Glutamatergic neuron (in vitro differentiated cells): ENCODE data around the gene CALCOCO1. TPM values are rescaled to one million over a fixed set of nuclear protein-coding genes. Genes with fewer than 3 reads are reported as not detected.
A peak's percentile ranks its signal among the peaks of the same experiment; 100 is the strongest.

Source experiments
- DNase-seq: peaks from one replicate; pipeline ENCODE4 v3.0.0; 2022
- H3K27ac Mint-ChIP-seq: one replicate; pipeline ENCODE4 v1.8.0; 2020; ENCODE audit warnings: mild to moderate bottlenecking, mixed read lengths, inconsistent platforms; ENCODE audit not compliant: unreplicated experiment
- H3K27me3 Mint-ChIP-seq: one replicate; pipeline ENCODE4 v1.8.0; 2020; ENCODE audit warnings: mild to moderate bottlenecking, moderate library complexity, mixed read lengths, inconsistent platforms; ENCODE audit not compliant: unreplicated experiment
- H3K36me3 Mint-ChIP-seq: one replicate; pipeline ENCODE4 v1.8.0; 2020; ENCODE audit warnings: mild to moderate bottlenecking, mixed read lengths, inconsistent platforms; ENCODE audit not compliant: unreplicated experiment
- H3K4me1 Mint-ChIP-seq: one replicate; pipeline ENCODE4 v1.8.0; 2020; ENCODE audit warnings: mild to moderate bottlenecking, low read depth, mixed read lengths, inconsistent platforms; ENCODE audit not compliant: unreplicated experiment
- H3K4me3 Mint-ChIP-seq: one replicate; pipeline ENCODE4 v1.8.0; 2020; ENCODE audit warnings: mild to moderate bottlenecking, mixed read lengths, inconsistent platforms; ENCODE audit not compliant: unreplicated experiment
- H3K9me3 Mint-ChIP-seq: one replicate; pipeline ENCODE4 v1.8.0; 2020; ENCODE audit warnings: mild to moderate bottlenecking, moderate library complexity, mixed read lengths, inconsistent platforms; ENCODE audit not compliant: unreplicated experiment
- total RNA-seq: library from RNA; stranded (reverse); fragmentation: NEBNext Ultra II Directional; extraction: Animal tissue kit (Norgen Biotek cat#: 25700); gene quantifications from one replicate; pipeline ENCODE4 v1.2.1, GENCODE V29; 2021; ENCODE audit not compliant: unreplicated experiment
- TF ChIP-seq, protein P1 (sequence below): fragments of 200-600 bp; sonication (generic); IDR thresholded peaks from one replicate; pipeline ENCODE4 v1.5.0; 2021; ENCODE audit not compliant: partially characterized antibody, unreplicated experiment

The CALCOCO1 gene
- total RNA-seq, 1 donor from 2014 or later: 151 TPM

DNA sequence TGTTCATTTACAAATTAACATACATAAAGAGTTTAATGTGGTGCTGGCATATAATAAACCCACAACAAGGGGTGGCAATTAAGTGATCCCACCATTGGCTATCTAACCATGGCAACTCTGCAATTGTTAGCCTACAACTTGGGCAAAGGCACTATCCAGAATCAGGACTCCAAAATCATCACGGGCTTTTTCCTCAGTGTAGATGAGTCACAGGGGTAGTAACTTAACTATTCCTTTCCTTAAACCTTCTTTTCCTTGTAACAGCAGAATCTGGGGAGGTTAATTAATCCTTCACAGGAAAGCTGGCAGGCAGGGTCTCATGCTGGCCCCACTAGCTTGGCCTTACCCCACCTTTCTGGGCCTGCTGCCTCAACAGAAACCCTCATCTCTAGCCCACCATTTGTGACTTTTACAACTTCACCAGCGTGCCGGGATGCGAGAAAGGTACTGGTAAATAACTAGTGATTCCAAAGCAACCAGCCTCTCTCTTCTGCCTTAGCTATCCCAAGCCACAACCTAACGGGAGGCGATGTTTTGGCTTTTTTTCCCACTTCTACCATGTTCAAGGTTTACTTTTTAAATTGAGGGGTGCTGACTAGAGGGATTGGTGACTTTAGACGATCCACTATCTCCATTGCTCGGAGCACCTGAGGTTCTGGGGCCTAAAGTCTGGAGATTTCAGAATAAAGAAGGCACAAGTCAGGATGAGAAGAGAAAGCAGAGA is 52.1 kb downstream of the CALCOCO1 start:
- no peak for DNase-seq
- Mint-ChIP-seq H3K4me1 (peaks cover 22% of the 10 kb centered on the region), H3K36me3 (no peaks in the 10 kb centered on the region), H3K9me3 (peaks cover 14% of the 10 kb centered on the region), H3K4me3 (peak overlapping the region; percentile 100), H3K27me3 (peaks cover 4% of the 10 kb centered on the region), H3K27ac (peak overlapping the region; percentile 98)
- TF ChIP-seq, protein P1, sequence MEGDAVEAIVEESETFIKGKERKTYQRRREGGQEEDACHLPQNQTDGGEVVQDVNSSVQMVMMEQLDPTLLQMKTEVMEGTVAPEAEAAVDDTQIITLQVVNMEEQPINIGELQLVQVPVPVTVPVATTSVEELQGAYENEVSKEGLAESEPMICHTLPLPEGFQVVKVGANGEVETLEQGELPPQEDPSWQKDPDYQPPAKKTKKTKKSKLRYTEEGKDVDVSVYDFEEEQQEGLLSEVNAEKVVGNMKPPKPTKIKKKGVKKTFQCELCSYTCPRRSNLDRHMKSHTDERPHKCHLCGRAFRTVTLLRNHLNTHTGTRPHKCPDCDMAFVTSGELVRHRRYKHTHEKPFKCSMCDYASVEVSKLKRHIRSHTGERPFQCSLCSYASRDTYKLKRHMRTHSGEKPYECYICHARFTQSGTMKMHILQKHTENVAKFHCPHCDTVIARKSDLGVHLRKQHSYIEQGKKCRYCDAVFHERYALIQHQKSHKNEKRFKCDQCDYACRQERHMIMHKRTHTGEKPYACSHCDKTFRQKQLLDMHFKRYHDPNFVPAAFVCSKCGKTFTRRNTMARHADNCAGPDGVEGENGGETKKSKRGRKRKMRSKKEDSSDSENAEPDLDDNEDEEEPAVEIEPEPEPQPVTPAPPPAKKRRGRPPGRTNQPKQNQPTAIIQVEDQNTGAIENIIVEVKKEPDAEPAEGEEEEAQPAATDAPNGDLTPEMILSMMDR: no peak

DNA sequence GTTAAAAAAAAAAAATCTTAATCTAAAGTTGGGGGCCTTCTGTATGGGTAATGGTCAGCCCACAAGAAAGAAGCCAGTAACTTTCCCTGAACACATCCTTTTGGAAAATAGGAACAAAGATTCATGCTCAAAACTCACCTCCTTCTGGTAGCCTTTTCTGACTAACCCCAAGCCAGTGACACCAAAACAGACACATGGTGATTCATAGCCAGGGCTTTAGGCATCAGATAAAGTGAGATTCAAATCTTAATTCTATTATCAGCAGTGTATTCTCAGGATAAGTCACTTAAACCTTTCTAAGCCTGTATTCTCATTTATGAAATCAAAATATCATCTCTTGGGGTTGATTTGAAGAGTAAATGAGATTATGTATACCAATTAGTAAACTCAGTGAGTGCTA is 56.3 kb downstream of the CALCOCO1 start:
- DNase-seq: no peak
- peaks cover 6% of the 10 kb centered on the region for H3K9me3 Mint-ChIP-seq
- TF ChIP-seq, protein P1: no peak
- H3K4me3 Mint-ChIP-seq: no peak overlapping the region
- H3K36me3 Mint-ChIP-seq: no peaks in the 10 kb centered on the region
- H3K27ac Mint-ChIP-seq: no peak overlapping the region
- peaks cover 4% of the 10 kb centered on the region for H3K27me3 Mint-ChIP-seq
- no peaks in the 10 kb centered on the region for H3K4me1 Mint-ChIP-seq

DNA sequence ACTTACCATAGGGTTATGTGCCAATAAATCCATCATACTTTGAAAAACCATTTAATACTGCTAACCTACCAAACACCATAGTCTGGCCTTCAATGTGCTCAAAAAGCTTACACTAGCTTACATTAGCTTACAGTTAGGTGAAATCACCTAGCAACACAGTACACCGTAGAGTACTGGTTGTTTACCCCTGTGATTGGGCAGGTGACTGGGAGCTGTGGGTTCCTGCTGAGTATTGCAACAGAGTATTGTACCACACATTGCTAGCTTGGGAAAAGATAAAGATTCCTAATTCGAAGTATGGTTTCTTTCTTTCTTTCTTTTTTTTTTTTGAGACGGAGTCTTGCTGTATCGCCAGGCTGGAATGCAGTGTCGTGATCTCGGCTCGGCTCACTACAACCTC is 56.9 kb downstream of the CALCOCO1 start:
- no peaks in the 10 kb centered on the region for H3K9me3 Mint-ChIP-seq
- peaks cover 6% of the 10 kb centered on the region for H3K36me3 Mint-ChIP-seq
- TF ChIP-seq, protein P1: no peak
- no peak for DNase-seq
- no peak overlapping the region for H3K4me3 Mint-ChIP-seq
- H3K27me3 Mint-ChIP-seq: no peaks in the 10 kb centered on the region
- H3K4me1 Mint-ChIP-seq: no peaks in the 10 kb centered on the region
- H3K27ac Mint-ChIP-seq: no peak overlapping the region

DNA sequence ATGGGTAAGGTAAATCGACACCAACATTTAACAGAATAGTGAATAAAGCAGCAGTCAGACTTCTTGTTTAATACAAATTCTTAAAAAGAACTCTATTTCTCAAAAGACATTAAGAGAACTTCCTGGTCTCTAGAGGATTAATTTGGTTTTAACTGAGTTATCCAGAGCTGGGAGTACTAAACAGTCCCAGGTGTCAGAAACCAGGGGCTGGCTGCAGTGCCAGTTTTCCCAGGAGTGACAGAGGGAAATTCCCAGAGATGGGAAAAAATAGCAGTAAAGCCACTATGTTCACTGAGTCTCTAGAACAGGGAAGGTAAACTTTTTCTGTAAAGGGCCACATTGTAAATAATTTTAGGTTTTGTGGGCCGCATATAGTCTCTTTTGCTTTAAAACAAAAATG is 60.2 kb downstream of the CALCOCO1 start:
- TF ChIP-seq, protein P1: no peak
- H3K27ac Mint-ChIP-seq: no peak overlapping the region
- DNase-seq: no peak
- no peak overlapping the region for H3K4me3 Mint-ChIP-seq
- peaks cover 18% of the 10 kb centered on the region for H3K36me3 Mint-ChIP-seq
- H3K4me1 Mint-ChIP-seq: no peaks in the 10 kb centered on the region
- H3K9me3 Mint-ChIP-seq: peaks cover 2% of the 10 kb centered on the region
- H3K27me3 Mint-ChIP-seq: no peaks in the 10 kb centered on the region

DNA sequence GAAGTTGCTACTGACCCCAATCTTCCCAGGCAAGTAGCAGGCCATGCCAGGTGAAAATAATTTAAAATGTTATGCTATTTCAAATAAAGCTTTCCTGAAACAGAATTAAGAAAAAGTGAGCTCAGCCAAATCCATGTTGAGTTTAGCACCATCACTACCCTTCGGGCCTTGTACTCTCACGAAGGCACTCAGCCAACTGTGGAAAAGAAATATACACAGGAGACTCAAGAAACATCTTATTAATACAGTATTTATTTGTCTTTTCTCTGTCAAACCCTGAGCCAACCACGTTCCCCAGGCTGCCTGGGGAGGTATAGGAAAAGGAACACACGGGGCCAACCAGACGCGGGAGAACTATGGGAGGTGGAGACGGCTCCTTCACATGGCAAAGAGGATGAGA is 62.3 kb downstream of the CALCOCO1 start:
- no peaks in the 10 kb centered on the region for H3K27me3 Mint-ChIP-seq
- DNase-seq: no peak
- H3K4me3 Mint-ChIP-seq: no peak overlapping the region
- peaks cover 2% of the 10 kb centered on the region for H3K9me3 Mint-ChIP-seq
- peaks cover 18% of the 10 kb centered on the region for H3K36me3 Mint-ChIP-seq
- TF ChIP-seq, protein P1: no peak
- H3K4me1 Mint-ChIP-seq: no peaks in the 10 kb centered on the region
- H3K27ac Mint-ChIP-seq: no peak overlapping the region
